K562 (cell line): ENCODE measurements around the gene RAPSN.

Experiments
- ATF7 ChIP-seq: fragments of 450-650 bp; IDR thresholded peaks from 2 replicates; pipeline ENCODE4 v1.7.1; 2014; ENCODE audit warnings: mild to moderate bottlenecking, moderate library complexity
- ZBTB26 ChIP-seq: fragments of 450-650 bp; formaldehyde crosslinking; IDR thresholded peaks from 2 replicates; pipeline ENCODE4 v1.4.0; 2022; ENCODE audit warnings: missing genetic modification characterization
- ZNF785 ChIP-seq: fragments of 250-450 bp; sonication (Bioruptor Pico); IDR thresholded peaks from 2 replicates; pipeline ENCODE4 v1.4.0; 2020; ENCODE audit warnings: mild to moderate bottlenecking
- TF ChIP-seq, protein P1 (sequence below), 3 experiments: IDR thresholded peaks in 2 of 3; conservative IDR thresholded peaks in 1 of 3; 2 replicates each; pipeline ENCODE4 v1.5.1; 2011 to 2012; ENCODE audit warnings: low read length in 3 of 3, mild to moderate bottlenecking in 3 of 3, control low read depth in 2 of 3, improper control_type of control experiment in 1 of 3, inconsistent platforms in 1 of 3, low read depth in 1 of 3, mixed read lengths in 1 of 3, moderate library complexity in 1 of 3; ENCODE audit not compliant: insufficient read depth in 2 of 3

- TF ChIP-seq ZBTB26 (CRISPR knock-in tag), result no peak
- TF ChIP-seq, protein P1, sequence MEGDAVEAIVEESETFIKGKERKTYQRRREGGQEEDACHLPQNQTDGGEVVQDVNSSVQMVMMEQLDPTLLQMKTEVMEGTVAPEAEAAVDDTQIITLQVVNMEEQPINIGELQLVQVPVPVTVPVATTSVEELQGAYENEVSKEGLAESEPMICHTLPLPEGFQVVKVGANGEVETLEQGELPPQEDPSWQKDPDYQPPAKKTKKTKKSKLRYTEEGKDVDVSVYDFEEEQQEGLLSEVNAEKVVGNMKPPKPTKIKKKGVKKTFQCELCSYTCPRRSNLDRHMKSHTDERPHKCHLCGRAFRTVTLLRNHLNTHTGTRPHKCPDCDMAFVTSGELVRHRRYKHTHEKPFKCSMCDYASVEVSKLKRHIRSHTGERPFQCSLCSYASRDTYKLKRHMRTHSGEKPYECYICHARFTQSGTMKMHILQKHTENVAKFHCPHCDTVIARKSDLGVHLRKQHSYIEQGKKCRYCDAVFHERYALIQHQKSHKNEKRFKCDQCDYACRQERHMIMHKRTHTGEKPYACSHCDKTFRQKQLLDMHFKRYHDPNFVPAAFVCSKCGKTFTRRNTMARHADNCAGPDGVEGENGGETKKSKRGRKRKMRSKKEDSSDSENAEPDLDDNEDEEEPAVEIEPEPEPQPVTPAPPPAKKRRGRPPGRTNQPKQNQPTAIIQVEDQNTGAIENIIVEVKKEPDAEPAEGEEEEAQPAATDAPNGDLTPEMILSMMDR (IDR thresholded peaks at IDR 0.05 in 2 of 3, conservative IDR thresholded peaks at IDR 0.05 in 1 of 3; ENCODE audit: insufficient read depth in 2 of 3, low read depth in 1 of 3, low read length in 3 of 3), result no peak
- TF ChIP-seq ATF7, result no peak
- no peak for TF ChIP-seq ZNF785 (CRISPR knock-in tag)
Measured at GRCh38 chr11:47477753-47478152, 28.8 kb upstream of the RAPSN start.
